ENCODE measurements around the gene SMYD3. TPM values are rescaled to one million over a fixed set of nuclear protein-coding genes. Genes with fewer than 3 reads are reported as not detected.

Gene SMYD3
- total and polyA plus RNA-seq, 2 of the 13 experiments (the other 11 are each of a cell fraction or from before 2014, with no cell fraction given), result 27.7 to 35.8 TPM

- TF ChIP-seq ZFAT (CRISPR knock-in tag; conservative IDR thresholded peaks at IDR 0.05) (no peak), CREB1 (IDR thresholded peaks at IDR 0.05) (no peak), CREB1 (CRISPR knock-in tag; IDR thresholded peaks at IDR 0.05) (0 out of 2 replicates have a peak, but pooled peaks have one; percentile 19), HNRNPLL (IDR thresholded peaks at IDR 0.05; ENCODE audit: low read depth, low read length, poor library complexity, severe bottlenecking) (no peak), NR1H2 (CRISPR knock-in tag; IDR thresholded peaks at IDR 0.05; ENCODE audit: borderline replicate concordance, low read depth) (no peak), SMARCE1 (IDR thresholded peaks at IDR 0.05; ENCODE audit: borderline replicate concordance) (no peak), KDM2A (CRISPR knock-in tag; IDR thresholded peaks at IDR 0.05; ENCODE audit: borderline replicate concordance, low read depth) (peak; percentile 56; the same call in 1 of the 2 replicates), ZNF180 (CRISPR knock-in tag; IDR thresholded peaks at IDR 0.05; ENCODE audit: borderline replicate concordance, low read depth) (no peak), ZNF543 (CRISPR knock-in tag; IDR thresholded peaks at IDR 0.05) (no peak), HDAC2 (CRISPR knock-in tag; IDR thresholded peaks at IDR 0.05) (peak; percentile 77; the same call in 1 of the 2 replicates), ZFP36 (IDR thresholded peaks at IDR 0.05; ENCODE audit: borderline replicate concordance, low read depth, low read length, partially characterized antibody) (no peak), MAFF (IDR thresholded peaks at IDR 0.05; ENCODE audit: low read depth, low read length) (no peak), CREBL2 (CRISPR knock-in tag; IDR thresholded peaks at IDR 0.05; ENCODE audit: borderline replicate concordance) (no peak), ZNF530 (CRISPR knock-in tag; IDR thresholded peaks at IDR 0.05; ENCODE audit: low read depth) (no peak), FOXJ3 (CRISPR knock-in tag; IDR thresholded peaks at IDR 0.05; ENCODE audit: borderline replicate concordance) (no peak; the same call in 1 of the 2 replicates), ZNF383 (CRISPR knock-in tag; IDR thresholded peaks at IDR 0.05; ENCODE audit: borderline replicate concordance) (no peak), ZNF777 (CRISPR knock-in tag; IDR thresholded peaks at IDR 0.05) (no peak), ZNF678 (CRISPR knock-in tag; IDR thresholded peaks at IDR 0.05) (no peak), RXRB (CRISPR knock-in tag; IDR thresholded peaks at IDR 0.05; ENCODE audit: borderline replicate concordance) (peak; percentile 82)
- TF ChIP-seq, protein P1, sequence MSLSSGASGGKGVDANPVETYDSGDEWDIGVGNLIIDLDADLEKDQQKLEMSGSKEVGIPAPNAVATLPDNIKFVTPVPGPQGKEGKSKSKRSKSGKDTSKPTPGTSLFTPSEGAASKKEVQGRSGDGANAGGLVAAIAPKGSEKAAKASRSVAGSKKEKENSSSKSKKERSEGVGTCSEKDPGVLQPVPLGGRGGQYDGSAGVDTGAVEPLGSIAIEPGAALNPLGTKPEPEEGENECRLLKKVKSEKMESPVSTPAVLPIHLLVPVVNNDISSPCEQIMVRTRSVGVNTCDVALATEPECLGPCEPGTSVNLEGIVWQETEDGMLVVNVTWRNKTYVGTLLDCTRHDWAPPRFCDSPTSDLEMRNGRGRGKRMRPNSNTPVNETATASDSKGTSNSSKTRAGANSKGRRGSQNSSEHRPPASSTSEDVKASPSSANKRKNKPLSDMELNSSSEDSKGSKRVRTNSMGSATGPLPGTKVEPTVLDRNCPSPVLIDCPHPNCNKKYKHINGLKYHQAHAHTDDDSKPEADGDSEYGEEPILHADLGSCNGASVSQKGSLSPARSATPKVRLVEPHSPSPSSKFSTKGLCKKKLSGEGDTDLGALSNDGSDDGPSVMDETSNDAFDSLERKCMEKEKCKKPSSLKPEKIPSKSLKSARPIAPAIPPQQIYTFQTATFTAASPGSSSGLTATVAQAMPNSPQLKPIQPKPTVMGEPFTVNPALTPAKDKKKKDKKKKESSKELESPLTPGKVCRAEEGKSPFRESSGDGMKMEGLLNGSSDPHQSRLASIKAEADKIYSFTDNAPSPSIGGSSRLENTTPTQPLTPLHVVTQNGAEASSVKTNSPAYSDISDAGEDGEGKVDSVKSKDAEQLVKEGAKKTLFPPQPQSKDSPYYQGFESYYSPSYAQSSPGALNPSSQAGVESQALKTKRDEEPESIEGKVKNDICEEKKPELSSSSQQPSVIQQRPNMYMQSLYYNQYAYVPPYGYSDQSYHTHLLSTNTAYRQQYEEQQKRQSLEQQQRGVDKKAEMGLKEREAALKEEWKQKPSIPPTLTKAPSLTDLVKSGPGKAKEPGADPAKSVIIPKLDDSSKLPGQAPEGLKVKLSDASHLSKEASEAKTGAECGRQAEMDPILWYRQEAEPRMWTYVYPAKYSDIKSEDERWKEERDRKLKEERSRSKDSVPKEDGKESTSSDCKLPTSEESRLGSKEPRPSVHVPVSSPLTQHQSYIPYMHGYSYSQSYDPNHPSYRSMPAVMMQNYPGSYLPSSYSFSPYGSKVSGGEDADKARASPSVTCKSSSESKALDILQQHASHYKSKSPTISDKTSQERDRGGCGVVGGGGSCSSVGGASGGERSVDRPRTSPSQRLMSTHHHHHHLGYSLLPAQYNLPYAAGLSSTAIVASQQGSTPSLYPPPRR (CRISPR knock-in tag; IDR thresholded peaks at IDR 0.05; ENCODE audit: borderline replicate concordance), result no peak
- TF ChIP-seq, protein P2, sequence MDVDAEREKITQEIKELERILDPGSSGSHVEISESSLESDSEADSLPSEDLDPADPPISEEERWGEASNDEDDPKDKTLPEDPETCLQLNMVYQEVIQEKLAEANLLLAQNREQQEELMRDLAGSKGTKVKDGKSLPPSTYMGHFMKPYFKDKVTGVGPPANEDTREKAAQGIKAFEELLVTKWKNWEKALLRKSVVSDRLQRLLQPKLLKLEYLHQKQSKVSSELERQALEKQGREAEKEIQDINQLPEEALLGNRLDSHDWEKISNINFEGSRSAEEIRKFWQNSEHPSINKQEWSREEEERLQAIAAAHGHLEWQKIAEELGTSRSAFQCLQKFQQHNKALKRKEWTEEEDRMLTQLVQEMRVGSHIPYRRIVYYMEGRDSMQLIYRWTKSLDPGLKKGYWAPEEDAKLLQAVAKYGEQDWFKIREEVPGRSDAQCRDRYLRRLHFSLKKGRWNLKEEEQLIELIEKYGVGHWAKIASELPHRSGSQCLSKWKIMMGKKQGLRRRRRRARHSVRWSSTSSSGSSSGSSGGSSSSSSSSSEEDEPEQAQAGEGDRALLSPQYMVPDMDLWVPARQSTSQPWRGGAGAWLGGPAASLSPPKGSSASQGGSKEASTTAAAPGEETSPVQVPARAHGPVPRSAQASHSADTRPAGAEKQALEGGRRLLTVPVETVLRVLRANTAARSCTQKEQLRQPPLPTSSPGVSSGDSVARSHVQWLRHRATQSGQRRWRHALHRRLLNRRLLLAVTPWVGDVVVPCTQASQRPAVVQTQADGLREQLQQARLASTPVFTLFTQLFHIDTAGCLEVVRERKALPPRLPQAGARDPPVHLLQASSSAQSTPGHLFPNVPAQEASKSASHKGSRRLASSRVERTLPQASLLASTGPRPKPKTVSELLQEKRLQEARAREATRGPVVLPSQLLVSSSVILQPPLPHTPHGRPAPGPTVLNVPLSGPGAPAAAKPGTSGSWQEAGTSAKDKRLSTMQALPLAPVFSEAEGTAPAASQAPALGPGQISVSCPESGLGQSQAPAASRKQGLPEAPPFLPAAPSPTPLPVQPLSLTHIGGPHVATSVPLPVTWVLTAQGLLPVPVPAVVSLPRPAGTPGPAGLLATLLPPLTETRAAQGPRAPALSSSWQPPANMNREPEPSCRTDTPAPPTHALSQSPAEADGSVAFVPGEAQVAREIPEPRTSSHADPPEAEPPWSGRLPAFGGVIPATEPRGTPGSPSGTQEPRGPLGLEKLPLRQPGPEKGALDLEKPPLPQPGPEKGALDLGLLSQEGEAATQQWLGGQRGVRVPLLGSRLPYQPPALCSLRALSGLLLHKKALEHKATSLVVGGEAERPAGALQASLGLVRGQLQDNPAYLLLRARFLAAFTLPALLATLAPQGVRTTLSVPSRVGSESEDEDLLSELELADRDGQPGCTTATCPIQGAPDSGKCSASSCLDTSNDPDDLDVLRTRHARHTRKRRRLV (CRISPR knock-in tag; IDR thresholded peaks at IDR 0.05), result no peak
Measured at GRCh38 chr1:246187834-246188372, 319.2 kb downstream of the SMYD3 start (continued).
